NB4 (cell line): ENCODE results near the gene PDIA2.

ENCODE experiments used
- DNase-seq: peaks from one replicate; pipeline ENCODE4 v3.0.0; 2010; ENCODE audit warnings: low read depth
- H3K4me3 ChIP-seq: one replicate; pipeline ENCODE4 v1.5.1; 2011; ENCODE audit warnings: mild to moderate bottlenecking, low read depth, low read length, moderate library complexity
- MYC ChIP-seq: IDR thresholded peaks from 2 replicates; pipeline ENCODE4 v1.6.1; 2011; ENCODE audit warnings: low read depth, low read length
- POLR2A ChIP-seq: IDR thresholded peaks from 2 replicates; pipeline ENCODE4 v1.6.1; 2011; ENCODE audit warnings: mild to moderate bottlenecking; ENCODE audit not compliant: insufficient read length; ENCODE audit errors: extremely low read depth
- TF ChIP-seq, protein P1 (sequence below): IDR thresholded peaks from one replicate; pipeline ENCODE4 v1.5.1; 2012; ENCODE audit warnings: low read depth, low read length
- TF ChIP-seq, protein P2 (sequence below): IDR thresholded peaks from 2 replicates; pipeline ENCODE4 v1.6.1; 2011; ENCODE audit warnings: low read depth, low read length

The PDIA2 gene

DNA sequence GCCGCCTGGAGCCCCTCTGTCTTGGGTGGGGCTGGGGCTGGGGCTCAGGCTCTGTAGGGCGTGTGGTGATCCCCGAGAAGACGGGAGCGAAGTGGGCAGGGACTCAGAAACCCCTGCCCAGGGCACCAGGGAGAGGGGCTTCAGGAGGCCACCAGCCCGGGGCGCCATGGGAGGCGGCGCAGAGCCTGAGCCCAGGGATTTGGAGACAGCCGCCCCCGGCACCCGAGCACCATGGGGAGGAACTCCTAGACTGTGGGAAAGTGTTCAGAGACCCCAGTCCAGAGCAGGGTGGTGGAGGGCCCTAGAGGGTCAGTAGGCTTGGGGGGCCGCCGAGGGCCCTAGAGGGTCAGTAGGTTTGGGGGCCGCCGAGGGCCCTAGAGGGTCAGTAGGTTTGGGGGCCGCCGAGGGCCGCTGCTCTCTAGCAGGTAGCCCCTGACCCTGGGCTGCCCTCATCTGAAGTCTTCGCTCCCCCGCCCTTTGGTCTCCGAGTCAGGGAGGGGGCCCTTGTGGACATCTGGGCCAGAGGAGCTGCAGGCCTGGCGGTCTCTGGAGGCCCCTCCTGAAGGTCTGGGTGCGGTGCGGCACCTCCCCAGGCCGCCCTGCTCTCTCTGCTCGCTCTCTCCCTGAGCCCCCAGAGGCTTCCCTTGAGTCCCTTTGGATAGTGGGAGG lies 1.8 kb upstream of the PDIA2 start:
- H3K4me3 ChIP-seq: no peak overlapping the region
- TF ChIP-seq MYC (no peak), POLR2A (no peak)
- TF ChIP-seq, protein P1, sequence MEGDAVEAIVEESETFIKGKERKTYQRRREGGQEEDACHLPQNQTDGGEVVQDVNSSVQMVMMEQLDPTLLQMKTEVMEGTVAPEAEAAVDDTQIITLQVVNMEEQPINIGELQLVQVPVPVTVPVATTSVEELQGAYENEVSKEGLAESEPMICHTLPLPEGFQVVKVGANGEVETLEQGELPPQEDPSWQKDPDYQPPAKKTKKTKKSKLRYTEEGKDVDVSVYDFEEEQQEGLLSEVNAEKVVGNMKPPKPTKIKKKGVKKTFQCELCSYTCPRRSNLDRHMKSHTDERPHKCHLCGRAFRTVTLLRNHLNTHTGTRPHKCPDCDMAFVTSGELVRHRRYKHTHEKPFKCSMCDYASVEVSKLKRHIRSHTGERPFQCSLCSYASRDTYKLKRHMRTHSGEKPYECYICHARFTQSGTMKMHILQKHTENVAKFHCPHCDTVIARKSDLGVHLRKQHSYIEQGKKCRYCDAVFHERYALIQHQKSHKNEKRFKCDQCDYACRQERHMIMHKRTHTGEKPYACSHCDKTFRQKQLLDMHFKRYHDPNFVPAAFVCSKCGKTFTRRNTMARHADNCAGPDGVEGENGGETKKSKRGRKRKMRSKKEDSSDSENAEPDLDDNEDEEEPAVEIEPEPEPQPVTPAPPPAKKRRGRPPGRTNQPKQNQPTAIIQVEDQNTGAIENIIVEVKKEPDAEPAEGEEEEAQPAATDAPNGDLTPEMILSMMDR: no peak
- no peak for DNase-seq

DNA sequence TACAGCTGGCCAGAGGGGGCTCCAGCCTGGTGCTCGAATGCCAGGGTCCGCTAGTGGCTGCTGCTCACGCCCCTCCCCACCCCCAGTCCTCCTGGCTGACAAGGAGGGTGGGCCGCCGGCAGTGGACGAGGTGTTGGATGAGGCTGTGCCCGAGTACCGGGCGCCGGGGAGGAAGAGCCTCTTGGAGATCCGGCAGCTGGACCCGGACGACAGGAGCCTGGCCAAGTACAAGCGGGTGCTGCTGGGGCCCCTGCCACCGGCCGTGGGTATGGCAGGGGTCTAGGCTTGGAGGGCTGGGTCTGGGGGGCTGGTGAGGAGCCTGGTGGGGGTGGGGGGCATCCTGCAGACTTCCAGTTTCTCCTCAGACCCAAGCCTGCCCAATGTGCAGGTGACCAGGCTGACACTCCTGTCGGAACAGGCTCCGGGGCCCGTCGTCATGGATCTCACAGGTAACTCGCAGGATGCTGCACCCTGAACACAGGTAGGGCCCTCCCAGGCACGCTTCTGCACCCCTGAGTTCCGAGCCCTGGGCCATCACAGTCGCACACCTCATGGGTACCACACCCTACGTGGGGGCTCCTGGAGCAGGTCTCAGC lies 1.2 kb upstream of the PDIA2 start:
- no peak overlapping the region for H3K4me3 ChIP-seq
- TF ChIP-seq, protein P1: no peak
- TF ChIP-seq, protein P2, sequence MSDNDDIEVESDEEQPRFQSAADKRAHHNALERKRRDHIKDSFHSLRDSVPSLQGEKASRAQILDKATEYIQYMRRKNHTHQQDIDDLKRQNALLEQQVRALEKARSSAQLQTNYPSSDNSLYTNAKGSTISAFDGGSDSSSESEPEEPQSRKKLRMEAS: no peak
- no peak for TF ChIP-seq MYC
- no peak for TF ChIP-seq POLR2A
- DNase-seq: no peak

DNA sequence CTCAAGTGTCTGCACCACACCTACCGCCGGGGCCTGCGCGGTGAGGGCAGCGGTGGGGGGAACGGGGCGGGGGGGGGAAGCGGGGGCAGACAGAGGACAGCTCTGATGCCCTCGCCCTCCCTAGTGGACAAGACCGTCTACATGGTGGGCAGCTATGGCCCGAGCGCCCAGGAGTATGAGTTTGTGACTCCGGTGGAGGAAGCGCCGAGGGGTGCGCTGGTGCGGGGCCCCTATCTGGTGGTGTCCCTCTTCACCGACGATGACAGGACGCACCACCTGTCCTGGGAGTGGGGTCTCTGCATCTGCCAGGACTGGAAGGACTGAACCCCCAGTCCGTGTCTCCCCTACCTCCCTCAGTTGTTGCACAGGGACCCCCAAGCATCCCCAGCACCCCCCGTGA lies 473 bp upstream of the PDIA2 start:
- TF ChIP-seq, protein P1: no peak
- TF ChIP-seq MYC (no peak), POLR2A (no peak)
- TF ChIP-seq, protein P2: no peak
- no peak overlapping the region for H3K4me3 ChIP-seq
- DNase-seq: no peak

DNA sequence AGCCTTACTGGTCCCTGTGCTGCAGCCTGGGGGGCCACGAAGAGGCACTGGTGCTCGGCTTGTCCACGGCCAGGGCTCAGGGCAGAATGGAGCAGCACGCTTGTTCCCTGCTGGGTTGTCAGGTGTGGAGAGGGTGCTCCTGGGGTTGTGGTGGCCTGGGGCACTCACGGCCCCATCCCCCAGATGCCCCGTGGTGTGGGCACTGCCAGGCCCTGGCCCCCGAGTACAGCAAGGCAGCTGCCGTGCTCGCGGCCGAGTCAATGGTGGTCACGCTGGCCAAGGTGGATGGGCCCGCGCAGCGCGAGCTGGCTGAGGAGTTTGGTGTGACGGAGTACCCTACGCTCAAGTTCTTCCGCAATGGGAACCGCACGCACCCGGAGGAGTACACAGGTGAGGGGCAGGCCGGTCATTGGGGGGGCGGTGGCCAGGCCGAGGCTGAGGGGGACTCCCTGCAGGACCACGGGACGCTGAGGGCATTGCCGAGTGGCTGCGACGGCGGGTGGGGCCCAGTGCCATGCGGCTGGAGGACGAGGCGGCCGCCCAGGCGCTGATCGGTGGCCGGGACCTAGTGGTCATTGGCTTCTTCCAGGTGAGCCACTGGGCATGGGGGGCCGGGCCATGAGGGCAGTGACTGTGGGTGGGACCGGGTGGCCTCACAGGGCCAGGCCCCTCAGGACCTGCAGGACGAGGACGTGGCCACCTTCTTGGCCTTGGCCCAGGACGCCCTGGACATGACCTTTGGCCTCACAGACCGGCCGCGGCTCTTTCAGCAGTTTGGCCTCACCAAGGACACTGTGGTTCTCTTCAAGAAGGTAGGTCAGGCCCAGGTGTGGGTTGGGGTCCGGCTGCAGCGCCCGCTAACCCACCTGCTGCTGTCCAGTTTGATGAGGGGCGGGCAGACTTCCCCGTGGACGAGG lies 1.5 kb downstream of the PDIA2 start:
- no peak for DNase-seq
- no peak overlapping the region for H3K4me3 ChIP-seq
- TF ChIP-seq MYC (no peak), POLR2A (no peak)
- TF ChIP-seq, protein P2: no peak
- TF ChIP-seq, protein P1: no peak

DNA sequence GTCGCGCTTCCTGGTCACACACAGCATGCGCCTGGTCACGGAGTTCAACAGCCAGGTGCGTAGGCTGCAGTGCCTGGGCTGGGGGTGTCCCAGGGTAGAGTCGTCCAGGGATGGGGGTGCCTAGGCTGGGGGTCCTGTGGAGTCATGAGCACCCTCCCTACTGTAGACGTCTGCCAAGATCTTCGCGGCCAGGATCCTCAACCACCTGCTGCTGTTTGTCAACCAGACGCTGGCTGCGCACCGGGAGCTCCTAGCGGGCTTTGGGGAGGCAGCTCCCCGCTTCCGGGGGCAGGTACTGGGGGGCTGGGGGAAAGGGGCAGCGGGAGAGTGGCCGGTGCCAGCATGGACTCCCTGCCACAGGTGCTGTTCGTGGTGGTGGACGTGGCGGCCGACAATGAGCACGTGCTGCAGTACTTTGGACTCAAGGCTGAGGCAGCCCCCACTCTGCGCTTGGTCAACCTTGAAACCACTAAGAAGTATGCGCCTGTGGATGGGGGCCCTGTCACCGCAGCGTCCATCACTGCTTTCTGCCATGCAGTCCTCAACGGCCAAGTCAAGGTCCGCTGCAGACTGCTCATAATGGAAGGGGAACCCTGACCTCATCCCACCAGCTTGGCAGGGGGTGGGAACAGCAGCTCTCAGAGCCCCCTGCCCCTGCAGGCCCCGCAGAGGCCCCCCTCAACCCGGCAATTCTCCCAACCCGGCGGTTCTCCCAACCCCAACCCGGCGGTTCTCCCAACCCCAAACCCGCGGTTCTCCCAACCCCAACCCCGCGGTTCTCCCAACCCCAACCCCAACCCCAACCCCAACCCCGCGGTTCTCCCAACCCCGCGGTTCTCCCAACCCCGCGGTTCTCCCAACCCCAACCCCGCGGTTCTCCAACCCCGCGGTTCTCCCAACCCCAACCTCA lies 2.4 kb downstream of the PDIA2 start:
- TF ChIP-seq, protein P2: no peak
- no peak for TF ChIP-seq POLR2A
- TF ChIP-seq, protein P1: no peak
- no peak for TF ChIP-seq MYC
- no peak overlapping the region for H3K4me3 ChIP-seq
- DNase-seq: no peak
